CD14-positive monocyte (primary cell): ENCODE data around the gene CA5B. TPM values are rescaled to one million over a fixed set of nuclear protein-coding genes. Genes with fewer than 3 reads are reported as not detected.

Experiments
- DNase-seq, 3 donors: peaks; one replicate each; pipeline ENCODE4 v3.0.0-alpha.2; 2011 to 2022
- H2AFZ ChIP-seq: 2 replicates; pipeline ENCODE4 v1.6.0; 2012; ENCODE audit warnings: mild to moderate bottlenecking, low read depth, low read length, inconsistent platforms; ENCODE audit not compliant: insufficient read depth, poor library complexity, severe bottlenecking
- H3K27ac ChIP-seq, 2 donors: 1 replicate in 1 of 2; 2 replicates in 1 of 2; pipeline ENCODE4 v1.5.1; 2012 to 2013; ENCODE audit warnings: low read length in 2 of 2, control low read depth in 1 of 2, inconsistent platforms in 1 of 2, low read depth in 1 of 2, mild to moderate bottlenecking in 1 of 2
- H3K27me3 ChIP-seq, 2 donors: one replicate each; pipeline versions ENCODE4 v1.6.0 to v1.6.1; 2011 to 2013; ENCODE audit warnings: low read length in 2 of 2; ENCODE audit not compliant: control insufficient read depth in 2 of 2, insufficient read depth in 2 of 2
- H3K36me3 ChIP-seq, 2 donors: replicated peaks in 1 of 2; 1 replicate in 1 of 2; 2 replicates in 1 of 2; pipeline versions ENCODE4 v1.5.1 to v1.6.1; 2012 to 2013; ENCODE audit warnings: low read length in 2 of 2, control low read depth in 1 of 2, inconsistent platforms in 1 of 2, mild to moderate bottlenecking in 1 of 2; ENCODE audit not compliant: insufficient read depth in 2 of 2, control insufficient read depth in 1 of 2
- H3K4me1 ChIP-seq, 2 donors: 1 replicate in 1 of 2; 2 replicates in 1 of 2; pipeline versions ENCODE4 v1.5.1 to v1.6.1; 2012 to 2013; ENCODE audit warnings: low read length in 2 of 2, control low read depth in 1 of 2, inconsistent platforms in 1 of 2, mild to moderate bottlenecking in 1 of 2, moderate library complexity in 1 of 2; ENCODE audit not compliant: insufficient read depth in 2 of 2, control insufficient read depth in 1 of 2
- H3K4me2 ChIP-seq: replicated peaks from 2 replicates; pipeline ENCODE3; 2012; ENCODE audit warnings: low read length, moderate library complexity, mild to moderate bottlenecking; ENCODE audit not compliant: poor library complexity, severe bottlenecking; ENCODE audit errors: extremely low read depth
- H3K4me3 ChIP-seq, 3 experiments: fragments of 200-600 bp in 1 of 3; sonication (generic) in 1 of 3; replicated peaks in 1 of 3; 1 replicate in 2 of 3; 2 replicates in 1 of 3; pipeline ENCODE4 v1.5.1; 2011 to 2013; ENCODE audit warnings: low read length in 3 of 3, mild to moderate bottlenecking in 3 of 3, control low read depth in 2 of 3, low read depth in 2 of 3, inconsistent platforms in 1 of 3, moderate library complexity in 1 of 3
- H3K79me2 ChIP-seq: 2 replicates; pipeline ENCODE4 v1.6.0; 2012; ENCODE audit warnings: mild to moderate bottlenecking, control low read depth, inconsistent platforms, low read length, moderate library complexity; ENCODE audit not compliant: insufficient read depth
- H3K9ac ChIP-seq: 2 replicates; pipeline ENCODE4 v1.6.0; 2017; ENCODE audit warnings: low read length, mild to moderate bottlenecking; ENCODE audit not compliant: insufficient read depth, poor library complexity, severe bottlenecking
- H3K9me3 ChIP-seq, 2 donors: replicated peaks in 1 of 2; 1 replicate in 1 of 2; 2 replicates in 1 of 2; pipeline versions ENCODE4 v1.5.1 to v1.6.1; 2012 to 2013; ENCODE audit warnings: low read length in 2 of 2, control low read depth in 1 of 2; ENCODE audit not compliant: control insufficient read depth in 1 of 2, insufficient read depth in 1 of 2
- H4K20me1 ChIP-seq: 2 replicates; pipeline ENCODE4 v1.6.0; 2012; ENCODE audit warnings: mild to moderate bottlenecking, low read length, control low read depth, moderate library complexity; ENCODE audit not compliant: insufficient read depth
- H3K27ac Mint-ChIP-seq, 7 donors: one replicate each; pipeline ENCODE4 v1.8.0; 2020; ENCODE audit warnings: mild to moderate bottlenecking in 7 of 7, mixed read lengths in 7 of 7, moderate library complexity in 6 of 7, inconsistent platforms in 2 of 7
- H3K27me3 Mint-ChIP-seq, 3 donors: one replicate each; pipeline ENCODE4 v1.8.0; 2021 to 2022; ENCODE audit warnings: low read depth in 3 of 3, mild to moderate bottlenecking in 3 of 3, mixed read lengths in 3 of 3, moderate library complexity in 3 of 3, inconsistent platforms in 1 of 3
- H3K36me3 Mint-ChIP-seq, 2 donors: one replicate each; pipeline ENCODE4 v1.8.0; 2020; ENCODE audit warnings: mixed read lengths in 2 of 2, inconsistent platforms in 1 of 2, mild to moderate bottlenecking in 1 of 2
- H3K4me1 Mint-ChIP-seq: one replicate; pipeline ENCODE4 v1.8.0; 2020; ENCODE audit warnings: mild to moderate bottlenecking, mixed read lengths
- H3K4me3 Mint-ChIP-seq, 2 donors: one replicate each; pipeline ENCODE4 v1.8.0; 2020; ENCODE audit warnings: mild to moderate bottlenecking in 2 of 2, mixed read lengths in 2 of 2, moderate library complexity in 1 of 2
- H3K9me3 Mint-ChIP-seq, 7 donors: one replicate each; pipeline ENCODE4 v1.8.0; 2020 to 2022; ENCODE audit warnings: mixed read lengths in 7 of 7, mild to moderate bottlenecking in 6 of 7, moderate library complexity in 6 of 7, inconsistent platforms in 2 of 7
- CTCF ChIP-seq: fragments of 200-600 bp; IDR thresholded peaks from one replicate; pipeline ENCODE4 v1.8.0; 2022; ENCODE audit warnings: antibody characterized with exemption, mild to moderate bottlenecking
- WGBS: methylation state at CpG from one replicate; pipeline ENCODE4 v1.1.5; 2013; ENCODE audit warnings: missing lambda C conversion rate; ENCODE audit not compliant: insufficient coverage; 5-methylcytosine and 5-hydroxymethylcytosine counted together
- intact Hi-C, 2 donors: fragments of 100-400 bp; cut with micrococcal nuclease; formaldehyde crosslinking; loops; one replicate each; pipeline versions ENCODE4 v1.15.0 to v1.15.1; 2023
- polyA minus RNA-seq: library from RNA; depleted of rRNA, polyadenylated mRNA; stranded (reverse); fragments of >200 nt; gene quantifications from 2 replicates; pipeline ENCODE4 v1.2.3, GENCODE V29; 2012
- polyA plus RNA-seq, 3 donors: library from polyadenylated mRNA; depleted of rRNA in 1 of 3; unstranded in 2 of 3; stranded (reverse) in 1 of 3; fragments of 300-500 nt in 2 of 3; fragments of >200 nt in 1 of 3; fragmentation: Illumina TruSeq in 2 of 3; gene quantifications; 1 replicate in 2 of 3; 2 replicates in 1 of 3; pipeline ENCODE4 v1.2.3, GENCODE V29; 2012 to 2021
- total RNA-seq, 12 experiments: library from RNA in 1 of 12; stranded (reverse) in 1 of 12; fragments of 120-200 nt in 1 of 12; gene quantifications; one replicate each; pipeline ENCODE4 v1.2.4 and lab custom pipeline; 2013 to 2026; ENCODE audit warnings: mixed read lengths in 6 of 12, inconsistent platforms in 1 of 12

Gene CA5B
- 20.8 TPM for total RNA-seq (2013)
- polyA plus RNA-seq = 10 to 100 TPM in 2 of 3 donors, 1 to 10 TPM in 1; 6.2 to 24.4 (median 21.4) TPM
- polyA minus RNA-seq = 14.1 and 14.7 TPM in 2 replicates
- 1.9 to 22.7 (median 12.7) reads per million in 11 experiments for total RNA-seq (lab: John Stamatoyannopoulos, UW)

GRCh38 chrX:15737959-15738902 lies at the start of gene CA5B:
Gene CA5B (plus strand): TSS chrX:15738270. CDS start chrX:15750024, 11,754 bp downstream.
- H3K4me1 ChIP-seq = peaks cover 6 to 27% of the 10 kb centered on the region in 2 donors
- WGBS = under 1% methylated on average over 23 of the region's 55 CpGs
- peaks cover 29% of the 10 kb centered on the region for H3K79me2 ChIP-seq
- peak within 1 kb of the TSS; percentile 68 for H2AFZ ChIP-seq
- Mint-ChIP-seq H3K4me3 (peak within 1 kb of the TSS; percentile 84 to 86), H3K27me3 (peaks cover 0 to 28% (median 0%) of the 10 kb centered on the region in 3 donors), H3K4me1 (peaks cover 18% of the 10 kb centered on the region), H3K36me3 (peaks cover 10 to 45% of the 10 kb centered on the region in 2 donors), H3K27ac (peak within 1 kb of the TSS; percentile 86 to 93 (median 89)), H3K9me3 (peaks cover 0 to 12% (median 0%) of the 10 kb centered on the region in 7 donors)
- no peak for TF ChIP-seq CTCF
- H3K27me3 ChIP-seq = peaks cover 0 to 11% of the 10 kb centered on the region in 2 donors
- H4K20me1 ChIP-seq = peaks cover 14% of the 10 kb centered on the region
- H3K9ac ChIP-seq = peak within 1 kb of the TSS; percentile 60
- peaks cover 5 to 20% of the 10 kb centered on the region in 2 donors for H3K36me3 ChIP-seq
- peak within 1 kb of the TSS; percentile 83 for H3K4me2 ChIP-seq
- peak within 1 kb of the TSS; percentile 48 to 88 (median 71) for H3K4me3 ChIP-seq
- intact Hi-C loops = loop anchor here in 1 of 2 donors (5.0 kb wide), 1 partner anchor 61 kb away; no protein-coding TSS in a partner anchor
- no peaks in the 10 kb centered on the region for H3K9me3 ChIP-seq
- H3K27ac ChIP-seq = peak within 1 kb of the TSS; percentile 35 to 69
- peak; percentile 89 to 95 (median 91) for DNase-seq

- Mint-ChIP-seq H3K4me3 (no peak overlapping the region), H3K36me3 (peaks cover 39 to 93% of the 10 kb centered on the region in 2 donors)
Measured at GRCh38 chrX:15694941-15695451, 43.1 kb upstream of the CA5B start.

More at GRCh38 chrX:15694941-15695451, 43.1 kb upstream of the CA5B start:
- Mint-ChIP-seq H3K27ac (peak overlapping the region in 5 of 7 donors; percentile 10 to 57 (median 30)), H3K9me3 (no peaks in the 10 kb centered on the region), H3K27me3 (peaks cover 0 to 4% (median 0%) of the 10 kb centered on the region in 3 donors), H3K4me1 (no peaks in the 10 kb centered on the region)
- no peaks in the 10 kb centered on the region for H3K4me1 ChIP-seq
- intact Hi-C loops = no loop called here
- H3K36me3 ChIP-seq = peaks cover 58 to 97% of the 10 kb centered on the region in 2 donors
- no peak overlapping the region for H3K4me3 ChIP-seq
- H3K9ac ChIP-seq = no peak overlapping the region
- no peak for DNase-seq
- 0% methylated on average over 1 of the region's 6 CpGs for WGBS
- no peak overlapping the region for H3K4me2 ChIP-seq
- no peak overlapping the region for H2AFZ ChIP-seq
- peaks cover 56% of the 10 kb centered on the region for H3K79me2 ChIP-seq
- peaks cover 92% of the 10 kb centered on the region for H4K20me1 ChIP-seq
- no peak overlapping the region for H3K27ac ChIP-seq
- no peak for TF ChIP-seq CTCF
- H3K27me3 ChIP-seq = peaks cover 0 to 3% of the 10 kb centered on the region in 2 donors
- no peaks in the 10 kb centered on the region for H3K9me3 ChIP-seq
